HG03442 (cell line): Measurements from ENCODE around the gene OR10V1.

Experiments
- ATAC-seq: cut with Tn5 transposase; IDR thresholded peaks from one replicate; pipeline ENCODE4 v1.9.1; 2021; ENCODE audit warnings: mild to moderate bottlenecking, moderate library complexity; ENCODE audit not compliant: unreplicated experiment

OR10V1 gene

GRCh38 chr11:59713745-59714144, at the start of gene OR10V1:
OR10V1 (minus strand) TSS chr11:59713845; CDS start chr11:59713845, 0 bp downstream.
- ATAC-seq, result no peak

GRCh38 chr11:59761993-59762392, 48.3 kb upstream of the OR10V1 start:
- ATAC-seq, result no peak

- no peak for ATAC-seq
Measured at GRCh38 chr11:59760771-59761170, 47.1 kb upstream of the OR10V1 start.

- no peak for ATAC-seq
Measured at GRCh38 chr11:59759900-59760299, 46.3 kb upstream of the OR10V1 start.

- no peak for ATAC-seq
Measured at GRCh38 chr11:59758401-59759037, 44.9 kb upstream of the OR10V1 start.

- ATAC-seq, result no peak
Measured at GRCh38 chr11:59756845-59757244, 43.2 kb upstream of the OR10V1 start.

GRCh38 chr11:59756558-59756840, 42.9 kb upstream of the OR10V1 start:
- no peak for ATAC-seq

GRCh38 chr11:59755701-59756557, 42.3 kb upstream of the OR10V1 start:
- ATAC-seq, result peak; percentile 5

- ATAC-seq, result peak; percentile 72
Measured at GRCh38 chr11:59754859-59755700, 41.4 kb upstream of the OR10V1 start, which contains the start of gene STX3. STX3 (plus strand) TSS chr11:59755376; CDS start chr11:59755606, 230 bp downstream.

GRCh38 chr11:59754494-59754858, 40.8 kb upstream of the OR10V1 start:
- peak; percentile 18 for ATAC-seq

- ATAC-seq, result peak; percentile 69
Measured at GRCh38 chr11:59753650-59754493, 40.2 kb upstream of the OR10V1 start.

GRCh38 chr11:59746111-59746510, 32.5 kb upstream of the OR10V1 start:
- ATAC-seq, result no peak

- ATAC-seq, result no peak
Measured at GRCh38 chr11:59730896-59731565, 17.4 kb upstream of the OR10V1 start.

GRCh38 chr11:59729834-59730233, 16.2 kb upstream of the OR10V1 start:
- ATAC-seq, result no peak

- no peak for ATAC-seq
Measured at GRCh38 chr11:59728913-59729312, 15.3 kb upstream of the OR10V1 start.

GRCh38 chr11:59728154-59728553, 14.5 kb upstream of the OR10V1 start:
- no peak for ATAC-seq

- ATAC-seq, result no peak
Measured at GRCh38 chr11:59727426-59727825, 13.8 kb upstream of the OR10V1 start.

GRCh38 chr11:59724066-59724465, 10.4 kb upstream of the OR10V1 start:
- no peak for ATAC-seq

- no peak for ATAC-seq
Measured at GRCh38 chr11:59719556-59719955, 5.9 kb upstream of the OR10V1 start.

GRCh38 chr11:59716051-59716450, 2.4 kb upstream of the OR10V1 start:
- ATAC-seq, result no peak
